HepG2 (cell line): ENCODE measurements around the gene TUBG1. TPM values are rescaled to one million over a fixed set of nuclear protein-coding genes. Genes with fewer than 3 reads are reported as not detected.

Source experiments
- FOXK1 ChIP-seq: sonication (generic); formaldehyde crosslinking; IDR thresholded peaks from 2 replicates; pipeline ENCODE4 v1.4.0; 2020; ENCODE audit warnings: low read depth, missing genetic modification reagents, borderline replicate concordance
- FOXK2 ChIP-seq: fragments of 450-650 bp; IDR thresholded peaks from 2 replicates; pipeline ENCODE4 v1.6.1; 2016
- GZF1 ChIP-seq: sonication (generic); formaldehyde crosslinking; IDR thresholded peaks from 2 replicates; pipeline ENCODE4 v1.5.1; 2020; ENCODE audit warnings: mild to moderate bottlenecking, missing genetic modification reagents
- HDAC2 ChIP-seq: sonication (generic); formaldehyde crosslinking; IDR thresholded peaks from 2 replicates; pipeline ENCODE4 v1.4.0; 2020; ENCODE audit warnings: missing genetic modification reagents
- IKZF4 ChIP-seq: sonication (generic); formaldehyde crosslinking; IDR thresholded peaks from 2 replicates; pipeline ENCODE4 v1.5.1; 2020; ENCODE audit warnings: borderline replicate concordance, mild to moderate bottlenecking, low read depth, missing genetic modification reagents; ENCODE audit errors: not compliant biosample characterization
- KLF12 ChIP-seq: sonication (generic); formaldehyde crosslinking; IDR thresholded peaks from 2 replicates; pipeline ENCODE4 v1.4.0; 2020; ENCODE audit warnings: missing genetic modification reagents, borderline replicate concordance
- MED8 ChIP-seq: sonication (generic); formaldehyde crosslinking; IDR thresholded peaks from 2 replicates; pipeline ENCODE4 v1.8.1; 2023; ENCODE audit warnings: mild to moderate bottlenecking, missing genetic modification reagents; ENCODE audit not compliant: insufficient replicate concordance
- PHF5A ChIP-seq: IDR thresholded peaks from one replicate; pipeline ENCODE4 v1.6.1; 2018; ENCODE audit warnings: low read depth, missing genetic modification reagents; ENCODE audit not compliant: unreplicated experiment
- RFX3 ChIP-seq: IDR thresholded peaks from 2 replicates; pipeline ENCODE4 v1.6.1; 2016; ENCODE audit warnings: missing biosample characterization, missing genetic modification reagents
- SMC3 ChIP-seq: IDR thresholded peaks from 2 replicates; pipeline ENCODE4 v1.6.1; 2011; ENCODE audit warnings: low read length, improper control_type of control experiment
- SRSF9 ChIP-seq: fragments of 200-400 bp; formaldehyde crosslinking; IDR thresholded peaks from 2 replicates; pipeline ENCODE4 v1.6.1; 2018; ENCODE audit warnings: borderline replicate concordance, mild to moderate bottlenecking, low read depth, low read length; ENCODE audit not compliant: insufficient read depth, poor library complexity, severe bottlenecking
- TOPORS ChIP-seq: sonication (generic); formaldehyde crosslinking; IDR thresholded peaks from 2 replicates; pipeline ENCODE4 v1.8.0; 2023; ENCODE audit warnings: mild to moderate bottlenecking, missing genetic modification reagents
- TSC22D2 ChIP-seq: sonication (generic); formaldehyde crosslinking; IDR thresholded peaks from 2 replicates; pipeline ENCODE4 v1.5.1; 2020; ENCODE audit warnings: missing genetic modification reagents, mild to moderate bottlenecking, borderline replicate concordance
- ZNF160 ChIP-seq: sonication (generic); formaldehyde crosslinking; IDR thresholded peaks from 2 replicates; pipeline ENCODE4 v1.8.0; 2022; ENCODE audit warnings: mild to moderate bottlenecking, inconsistent platforms, missing genetic modification reagents
- ZNF549 ChIP-seq: sonication (generic); formaldehyde crosslinking; IDR thresholded peaks from 2 replicates; pipeline ENCODE4 v1.5.0; 2020; ENCODE audit warnings: missing genetic modification reagents
- ZNF703 ChIP-seq: sonication (generic); formaldehyde crosslinking; IDR thresholded peaks from 2 replicates; pipeline ENCODE4 v1.5.1; 2020; ENCODE audit warnings: missing genetic modification reagents, mild to moderate bottlenecking, moderate library complexity, borderline replicate concordance
- ZNF773 ChIP-seq: sonication (generic); formaldehyde crosslinking; IDR thresholded peaks from 2 replicates; pipeline ENCODE4 v1.4.0; 2020; ENCODE audit warnings: missing genetic modification reagents, borderline replicate concordance
- ZSCAN30 ChIP-seq: sonication (generic); formaldehyde crosslinking; IDR thresholded peaks from 2 replicates; pipeline ENCODE4 v1.5.0; 2020; ENCODE audit warnings: mild to moderate bottlenecking, missing genetic modification reagents
- polyA plus RNA-seq, 8 experiments: library from polyadenylated mRNA; depleted of rRNA in 3 of 8; stranded (reverse) in 7 of 8; unstranded in 1 of 8; fragments of >200 nt; fragmentation: Illumina TruSeq in 4 of 8; extraction: Trizol in 4 of 8; gene quantifications; 2 replicates each; pipeline versions ENCODE4 v1.2.1 to v1.2.3, GENCODE V29; 2011 to 2016; ENCODE audit warnings: low read depth in 4 of 8, missing spikeins in 1 of 8, mixed read lengths in 1 of 8; ENCODE audit not compliant: insufficient read depth in 1 of 8
- total RNA-seq, 5 experiments: library from RNA; depleted of rRNA; stranded (reverse); fragments of >200 nt; fragmentation: Illumina TruSeq; extraction: Trizol; gene quantifications; 2 replicates each; pipeline ENCODE4 v1.2.3, GENCODE V29; 2016; ENCODE audit warnings: low read depth in 1 of 5
- TF ChIP-seq, protein P1 (sequence below): IDR thresholded peaks from 2 replicates; pipeline ENCODE4 v1.6.1; 2018; ENCODE audit warnings: missing genetic modification reagents, mild to moderate bottlenecking, missing compliant biosample characterization
- TF ChIP-seq, protein P2 (sequence below): sonication (generic); formaldehyde crosslinking; IDR thresholded peaks from 2 replicates; pipeline ENCODE4 v1.8.0; 2022; ENCODE audit warnings: missing genetic modification reagents, low read depth, mild to moderate bottlenecking, borderline replicate concordance
- TF ChIP-seq, protein P3 (sequence below): sonication (generic); formaldehyde crosslinking; IDR thresholded peaks from 2 replicates; pipeline ENCODE4 v1.5.1; 2020; ENCODE audit warnings: missing genetic modification reagents, mild to moderate bottlenecking, borderline replicate concordance
- TF ChIP-seq, protein P4 (sequence below): sonication (generic); formaldehyde crosslinking; IDR thresholded peaks from 2 replicates; pipeline ENCODE4 v1.4.0; 2020; ENCODE audit warnings: missing genetic modification reagents, mild to moderate bottlenecking, borderline replicate concordance
- TF ChIP-seq, protein P5 (sequence below): IDR thresholded peaks from 2 replicates; pipeline ENCODE4 v1.6.1; 2016

The TUBG1 gene
- total and polyA plus RNA-seq, 2 of the 13 experiments (the other 11 are each of a cell fraction or from before 2014, with no cell fraction given), result 74.1 to 137 TPM

DNA sequence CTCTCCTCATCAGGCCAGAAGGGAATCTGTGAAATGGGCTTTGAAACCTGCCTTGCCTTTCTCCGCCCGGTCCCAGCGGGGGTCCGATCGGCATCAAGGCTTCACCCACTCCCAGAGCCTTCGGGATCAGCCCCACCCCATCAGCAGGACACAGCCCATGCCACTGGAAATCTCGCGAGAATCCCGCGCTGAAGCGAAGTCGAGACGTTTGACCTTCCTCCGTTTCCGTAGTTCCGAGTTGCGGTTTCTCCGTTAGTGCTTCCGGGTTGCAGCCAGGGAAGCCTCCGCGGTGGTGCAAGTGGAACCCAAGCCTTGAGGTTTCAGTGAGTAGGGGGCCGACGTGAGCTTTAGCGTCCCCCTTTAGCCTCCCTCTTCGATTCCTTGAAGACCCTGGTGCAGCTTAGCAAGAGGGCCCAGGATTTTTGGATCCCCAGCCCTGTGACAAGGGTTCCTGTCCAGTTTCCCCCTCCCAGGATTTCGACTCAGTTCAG, 47.5 kb upstream of the TUBG1 start, which contains the start of gene COASY (continued):
- TF ChIP-seq TOPORS (CRISPR knock-in tag) (peak; percentile 68; the same call in 1 of the 2 replicates), TSC22D2 (peak; percentile 81; the same call in 1 of the 2 replicates), ZSCAN30 (CRISPR knock-in tag) (no peak), ZNF160 (CRISPR knock-in tag) (peak; percentile 57; the same call in 1 of the 2 replicates), KLF12 (peak; percentile 92), RFX3 (no peak), PHF5A (CRISPR knock-in tag) (peak; percentile 90), HDAC2 (CRISPR knock-in tag) (peak; percentile 86), GZF1 (CRISPR knock-in tag) (no peak), MED8 (CRISPR knock-in tag) (no peak), ZNF703 (no peak; the same call in 1 of the 2 replicates), IKZF4 (no peak), SRSF9 (no peak), FOXK2 (peak; percentile 63; the same call in 1 of the 2 replicates), ZNF549 (CRISPR knock-in tag) (no peak), SMC3 (no peak), ZNF773 (no peak), FOXK1 (peak; percentile 96; the same call in 1 of the 2 replicates)
- TF ChIP-seq, protein P1, sequence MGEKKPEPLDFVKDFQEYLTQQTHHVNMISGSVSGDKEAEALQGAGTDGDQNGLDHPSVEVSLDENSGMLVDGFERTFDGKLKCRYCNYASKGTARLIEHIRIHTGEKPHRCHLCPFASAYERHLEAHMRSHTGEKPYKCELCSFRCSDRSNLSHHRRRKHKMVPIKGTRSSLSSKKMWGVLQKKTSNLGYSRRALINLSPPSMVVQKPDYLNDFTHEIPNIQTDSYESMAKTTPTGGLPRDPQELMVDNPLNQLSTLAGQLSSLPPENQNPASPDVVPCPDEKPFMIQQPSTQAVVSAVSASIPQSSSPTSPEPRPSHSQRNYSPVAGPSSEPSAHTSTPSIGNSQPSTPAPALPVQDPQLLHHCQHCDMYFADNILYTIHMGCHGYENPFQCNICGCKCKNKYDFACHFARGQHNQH (CRISPR knock-in tag), result peak; percentile 88
- TF ChIP-seq, protein P2, sequence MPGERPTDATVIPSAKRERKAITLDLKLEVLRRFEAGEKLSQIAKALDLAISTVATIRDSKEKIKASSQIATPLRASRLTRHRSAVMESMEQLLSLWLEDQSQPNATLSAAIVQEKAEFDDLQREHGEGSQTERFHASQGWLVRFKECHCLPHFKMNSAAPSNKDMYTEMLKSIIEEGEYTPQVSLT (CRISPR knock-in tag), result peak; percentile 83; the same call in 1 of the 2 replicates
- TF ChIP-seq, protein P3, sequence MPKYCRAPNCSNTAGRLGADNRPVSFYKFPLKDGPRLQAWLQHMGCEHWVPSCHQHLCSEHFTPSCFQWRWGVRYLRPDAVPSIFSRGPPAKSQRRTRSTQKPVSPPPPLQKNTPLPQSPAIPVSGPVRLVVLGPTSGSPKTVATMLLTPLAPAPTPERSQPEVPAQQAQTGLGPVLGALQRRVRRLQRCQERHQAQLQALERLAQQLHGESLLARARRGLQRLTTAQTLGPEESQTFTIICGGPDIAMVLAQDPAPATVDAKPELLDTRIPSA (CRISPR knock-in tag), result 0 out of 2 replicates have a peak, but pooled peaks have one; percentile 18
- TF ChIP-seq, protein P4, sequence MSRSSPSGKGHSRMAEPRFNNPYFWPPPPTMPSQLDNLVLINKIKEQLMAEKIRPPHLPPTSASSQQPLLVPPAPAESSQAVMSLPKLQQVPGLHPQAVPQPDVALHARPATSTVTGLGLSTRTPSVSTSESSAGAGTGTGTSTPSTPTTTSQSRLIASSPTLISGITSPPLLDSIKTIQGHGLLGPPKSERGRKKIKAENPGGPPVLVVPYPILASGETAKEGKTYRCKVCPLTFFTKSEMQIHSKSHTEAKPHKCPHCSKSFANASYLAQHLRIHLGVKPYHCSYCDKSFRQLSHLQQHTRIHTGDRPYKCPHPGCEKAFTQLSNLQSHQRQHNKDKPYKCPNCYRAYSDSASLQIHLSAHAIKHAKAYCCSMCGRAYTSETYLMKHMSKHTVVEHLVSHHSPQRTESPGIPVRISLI (CRISPR knock-in tag), result peak; percentile 1; the same call in 1 of the 2 replicates
- TF ChIP-seq, protein P5, sequence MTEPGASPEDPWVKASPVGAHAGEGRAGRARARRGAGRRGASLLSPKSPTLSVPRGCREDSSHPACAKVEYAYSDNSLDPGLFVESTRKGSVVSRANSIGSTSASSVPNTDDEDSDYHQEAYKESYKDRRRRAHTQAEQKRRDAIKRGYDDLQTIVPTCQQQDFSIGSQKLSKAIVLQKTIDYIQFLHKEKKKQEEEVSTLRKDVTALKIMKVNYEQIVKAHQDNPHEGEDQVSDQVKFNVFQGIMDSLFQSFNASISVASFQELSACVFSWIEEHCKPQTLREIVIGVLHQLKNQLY (CRISPR knock-in tag), result peak; percentile 79; the same call in 1 of the 2 replicates
